Ecto neural progenitor cell (in vitro differentiated cells): ENCODE results near the gene SNX21.

Experiments used
- DNase-seq: peaks from one replicate; pipeline ENCODE4 v3.0.0-alpha.2; 2018; ENCODE audit warnings: low spot score

SNX21 gene

DNA sequence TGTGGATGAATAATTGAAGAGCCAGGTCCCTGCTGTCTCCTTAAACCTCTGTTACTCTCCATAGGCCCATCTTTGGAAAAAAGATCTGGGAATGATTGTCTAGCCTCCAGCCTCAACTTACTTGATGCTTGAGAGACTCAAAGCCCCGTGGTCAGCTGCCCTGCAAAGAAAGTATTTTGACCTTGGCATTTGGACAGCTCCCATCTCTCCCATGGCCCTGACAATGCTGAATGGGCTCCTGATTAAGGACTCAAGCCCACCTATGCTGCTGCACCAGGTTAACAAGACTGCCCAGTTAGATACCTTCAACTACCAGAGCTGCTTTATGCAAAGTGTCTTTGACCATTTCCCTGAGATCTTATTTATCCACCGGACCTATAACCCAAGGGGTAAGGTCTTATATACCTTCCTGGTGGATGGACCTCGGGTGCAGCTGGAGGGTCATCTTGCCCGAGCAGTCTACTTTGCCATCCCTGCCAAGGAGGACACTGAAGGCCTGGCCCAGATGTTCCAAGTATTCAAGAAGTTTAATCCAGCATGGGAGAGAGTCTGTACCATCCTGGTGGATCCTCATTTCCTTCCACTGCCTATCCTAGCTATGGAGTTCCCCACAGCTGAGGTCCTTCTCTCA, 49.0 kb downstream of the SNX21 start:
- no peak for DNase-seq

DNA sequence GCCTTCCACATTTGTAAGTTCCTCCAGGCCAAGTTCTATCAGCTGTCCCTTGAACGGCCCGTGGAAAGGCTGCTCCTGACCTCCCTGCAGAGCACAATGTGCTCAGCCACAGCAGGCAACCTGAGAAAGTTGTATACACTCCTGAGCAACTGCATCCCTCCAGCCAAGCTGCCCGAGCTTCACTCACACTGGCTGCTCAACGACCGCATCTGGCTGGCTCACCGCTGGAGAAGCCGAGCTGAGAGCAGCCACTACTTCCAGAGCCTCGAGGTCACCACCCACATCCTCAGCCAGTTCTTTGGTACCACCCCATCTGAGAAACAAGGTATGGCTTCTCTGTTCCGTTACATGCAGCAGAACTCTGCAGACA, 49.5 kb downstream of the SNX21 start:
- no peak for DNase-seq

DNA sequence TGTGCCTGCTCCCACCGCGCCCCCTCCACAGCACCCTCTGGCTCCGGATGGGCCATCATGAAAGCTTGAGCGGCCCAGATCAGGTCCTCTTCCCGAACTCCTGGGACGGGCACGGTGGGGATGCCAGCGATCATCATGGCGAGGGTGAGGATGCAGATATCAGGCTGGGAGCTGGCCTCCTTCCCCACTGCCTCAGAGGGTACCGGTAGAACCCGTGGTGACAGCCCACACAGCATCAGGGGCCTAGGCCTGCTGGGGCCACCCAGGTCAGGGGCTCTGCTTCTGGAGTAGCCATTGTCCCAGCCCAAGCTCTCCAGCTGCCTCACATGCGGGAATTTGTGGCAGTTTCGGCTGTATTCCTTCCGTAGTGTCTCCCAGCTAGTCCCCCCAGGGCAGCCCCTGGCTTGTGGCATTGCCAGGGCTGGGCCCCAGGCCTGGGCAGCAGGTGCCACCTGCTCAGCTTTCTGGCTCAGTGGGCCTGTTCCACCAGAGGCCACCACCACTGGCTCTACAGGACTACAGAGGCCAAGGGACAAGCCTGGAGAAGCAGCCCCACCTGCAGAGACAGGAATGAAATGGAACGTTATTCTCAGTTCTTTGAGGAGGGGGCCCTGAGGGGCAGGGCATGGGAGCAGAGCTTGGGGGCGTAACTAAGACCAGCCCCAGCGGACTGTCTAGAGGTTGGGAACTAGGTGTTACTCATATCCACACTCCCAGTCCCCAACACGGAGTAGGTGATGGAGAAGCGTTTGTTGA, 53.2 kb downstream of the SNX21 start:
- no peak for DNase-seq

DNA sequence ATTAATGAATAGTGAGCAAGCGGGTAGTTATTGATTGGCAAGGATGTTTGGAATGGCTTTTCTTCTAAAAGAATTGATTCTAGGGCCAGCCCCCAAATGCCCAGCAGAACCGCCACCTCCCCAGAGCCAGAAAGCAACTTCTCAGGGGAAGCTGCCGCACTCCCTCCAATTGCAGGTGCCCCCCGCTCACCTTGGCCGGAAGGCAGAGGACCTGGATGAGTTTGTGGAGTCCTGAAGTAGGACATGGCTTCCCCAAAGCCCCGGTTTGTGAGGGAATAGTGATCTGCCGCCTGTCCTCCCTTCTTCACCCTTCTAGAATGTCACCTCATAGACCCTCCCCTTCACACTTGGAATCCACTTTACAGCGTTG, 53.7 kb downstream of the SNX21 start, which contains the start of gene SPATA25:
Gene SPATA25 (minus strand): TSS at position 277 of the 370 bp plus-strand sequence. CDS start 32 bp downstream, at position 245.
- no peak for DNase-seq

DNA sequence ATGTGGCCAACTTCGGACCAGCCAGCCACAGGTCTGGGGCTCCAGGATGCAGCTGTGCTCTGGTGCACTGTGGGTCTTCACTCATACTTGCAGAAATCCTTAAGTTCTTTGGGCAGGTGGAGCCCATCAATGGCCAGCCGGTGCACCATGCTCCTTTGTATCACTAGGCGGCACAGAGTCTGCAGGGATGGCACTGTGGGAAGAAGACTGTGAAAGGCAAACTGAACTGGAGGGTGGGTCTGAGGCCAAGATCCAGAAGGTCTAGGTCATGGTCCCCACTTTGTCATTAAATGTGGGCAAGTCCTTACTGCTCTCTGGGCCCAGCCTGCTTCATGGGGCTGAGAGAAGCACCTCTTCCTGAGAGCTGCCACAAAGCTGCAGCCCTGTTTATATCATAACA, 55.1 kb downstream of the SNX21 start:
- DNase-seq, result no peak

DNA sequence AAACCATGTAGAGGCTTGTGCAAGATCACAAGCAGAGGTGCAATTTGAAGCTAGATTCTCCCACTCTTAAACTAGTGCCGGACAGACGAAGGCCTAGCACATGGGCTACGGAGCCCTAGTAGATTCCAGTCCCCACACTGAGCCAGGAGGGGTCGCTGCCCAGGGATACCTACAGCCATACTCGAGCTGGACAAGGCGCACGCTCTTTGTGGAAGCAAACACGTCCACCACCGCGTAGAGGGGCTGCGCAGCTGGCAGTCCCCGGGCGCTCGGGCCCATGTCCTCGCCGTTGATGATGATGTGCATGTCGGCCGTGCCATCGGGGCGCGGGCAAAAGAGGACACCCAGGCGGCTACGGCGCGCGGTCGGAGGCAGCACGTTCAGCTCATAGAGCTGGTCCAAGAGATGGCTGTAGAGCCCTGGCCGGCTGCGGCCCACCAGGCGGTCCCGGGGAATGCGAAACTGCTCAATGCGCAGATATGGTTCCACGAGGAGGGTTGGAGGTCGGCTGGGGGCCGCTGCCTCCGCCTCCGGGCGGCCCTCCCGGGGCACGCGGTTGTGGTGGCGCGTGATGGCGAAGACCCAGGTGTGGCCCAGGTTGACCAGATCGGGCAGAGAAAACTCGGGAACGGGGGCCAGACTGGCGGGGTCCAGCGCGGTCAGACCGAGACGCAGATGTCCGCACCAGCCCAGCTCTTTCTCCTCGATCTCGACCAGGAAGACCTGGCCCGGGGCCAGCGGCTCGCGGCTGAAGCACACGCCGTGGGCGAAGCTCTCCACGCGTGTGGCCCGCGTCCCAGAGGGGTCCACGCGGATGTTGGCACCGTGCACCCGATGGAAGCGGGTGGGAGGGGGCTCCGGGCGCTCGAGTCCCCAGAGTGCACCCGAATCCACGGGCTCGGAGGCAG, 56.7 kb downstream of the SNX21 start:
- peak; percentile 91 for DNase-seq

DNA sequence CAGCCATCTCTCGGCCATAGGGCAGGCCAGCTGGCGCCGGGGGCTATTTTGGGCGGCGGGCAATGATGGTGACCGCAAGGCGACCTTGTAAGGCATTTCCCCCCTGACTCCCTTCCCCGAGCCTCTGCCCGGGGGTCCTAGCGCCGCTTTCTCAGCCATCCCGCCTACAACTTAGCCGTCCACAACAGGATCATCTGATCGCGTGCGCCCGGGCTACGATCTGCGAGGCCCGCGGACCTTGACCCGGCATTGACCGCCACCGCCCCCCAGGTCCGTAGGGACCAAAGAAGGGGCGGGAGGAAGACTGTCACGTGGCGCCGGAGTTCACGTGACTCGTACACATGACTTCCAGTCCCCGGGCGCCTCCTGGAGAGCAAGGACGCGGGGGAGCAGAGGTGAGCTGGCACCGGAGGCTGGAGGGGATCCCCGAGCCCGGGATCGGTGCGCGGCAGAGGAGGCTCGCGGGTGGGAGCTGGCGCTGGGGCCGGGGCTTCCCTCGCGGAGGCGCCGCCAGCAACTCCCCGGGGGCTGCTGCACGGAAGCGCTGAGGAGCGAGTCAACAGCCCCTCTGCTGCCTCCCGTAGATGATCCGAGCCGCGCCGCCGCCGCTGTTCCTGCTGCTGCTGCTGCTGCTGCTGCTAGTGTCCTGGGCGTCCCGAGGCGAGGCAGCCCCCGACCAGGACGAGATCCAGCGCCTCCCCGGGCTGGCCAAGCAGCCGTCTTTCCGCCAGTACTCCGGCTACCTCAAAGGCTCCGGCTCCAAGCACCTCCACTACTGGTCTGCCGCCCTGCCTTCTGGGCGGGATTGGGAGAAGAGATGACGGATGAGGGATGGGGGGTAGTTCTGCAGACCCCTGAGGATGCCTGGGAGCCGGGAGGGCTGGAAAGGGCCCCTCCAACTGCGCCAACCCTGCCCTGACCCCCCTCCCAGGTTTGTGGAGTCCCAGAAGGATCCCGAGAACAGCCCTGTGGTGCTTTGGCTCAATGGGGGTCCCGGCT, 57.7 kb downstream of the SNX21 start, which contains the start of the genes CTSA and NEURL2:
Gene CTSA (plus strand): TSS at position 351 of the 999 bp plus-strand sequence. CDS start 234 bp downstream, at position 585.
Gene NEURL2 (minus strand): TSS at position 224 of the 999 bp plus-strand sequence. CDS start 217 bp downstream, at position 7.
- DNase-seq, result peak; percentile 91

DNA sequence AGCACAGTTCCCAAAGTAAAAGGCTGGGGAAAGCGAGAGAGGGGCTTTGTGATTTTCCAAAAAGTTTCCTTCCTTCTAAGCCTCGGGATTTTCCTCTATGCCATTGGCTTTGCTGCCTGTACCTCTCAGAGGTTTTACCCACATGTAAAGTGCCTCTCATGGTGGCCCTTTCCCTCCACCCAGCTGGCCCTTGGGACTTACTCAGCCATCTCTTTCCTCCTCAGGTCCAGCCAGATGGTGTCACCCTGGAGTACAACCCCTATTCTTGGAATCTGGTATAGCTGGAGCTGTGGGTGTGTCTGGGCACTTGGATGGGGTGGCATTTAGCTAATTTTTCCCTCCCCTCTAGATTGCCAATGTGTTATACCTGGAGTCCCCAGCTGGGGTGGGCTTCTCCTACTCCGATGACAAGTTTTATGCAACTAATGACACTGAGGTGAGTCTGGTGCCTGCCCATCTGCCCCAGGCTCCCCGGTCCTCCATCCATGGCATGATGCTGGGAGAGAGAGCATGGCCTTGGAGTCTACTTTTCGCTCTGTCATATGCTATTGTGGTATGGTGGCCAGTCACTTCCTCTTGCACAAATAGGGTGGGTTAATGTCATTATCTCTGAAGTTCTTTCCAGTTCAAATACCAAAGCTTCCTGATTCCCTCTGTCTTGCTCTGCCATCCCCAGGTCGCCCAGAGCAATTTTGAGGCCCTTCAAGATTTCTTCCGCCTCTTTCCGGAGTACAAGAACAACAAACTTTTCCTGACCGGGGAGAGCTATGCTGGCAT, 58.6 kb downstream of the SNX21 start:
- DNase-seq, result no peak
